ENCODE results near the gene SUSD4.

DNA sequence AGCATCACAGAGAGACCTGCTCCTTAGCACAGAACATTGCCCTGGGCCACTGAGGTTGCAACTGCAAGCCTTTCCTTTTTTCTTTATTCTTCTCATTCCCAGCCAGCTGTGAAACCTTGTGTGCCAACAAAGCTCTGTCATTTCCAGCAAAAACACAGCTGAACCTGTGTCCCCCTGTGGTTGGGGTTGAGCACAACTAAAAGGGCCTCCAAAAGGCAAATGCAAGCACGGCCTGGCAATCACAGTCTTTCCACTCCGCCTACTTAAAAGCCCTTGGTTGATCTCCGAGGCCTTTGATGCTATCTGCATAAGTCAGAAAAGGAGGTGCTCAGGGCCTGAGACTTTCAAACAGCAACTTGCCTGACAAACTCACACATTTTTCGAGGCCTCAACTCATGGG lies 32.7 kb downstream of the SUSD4 start:
- TF ChIP-seq, protein P1, sequence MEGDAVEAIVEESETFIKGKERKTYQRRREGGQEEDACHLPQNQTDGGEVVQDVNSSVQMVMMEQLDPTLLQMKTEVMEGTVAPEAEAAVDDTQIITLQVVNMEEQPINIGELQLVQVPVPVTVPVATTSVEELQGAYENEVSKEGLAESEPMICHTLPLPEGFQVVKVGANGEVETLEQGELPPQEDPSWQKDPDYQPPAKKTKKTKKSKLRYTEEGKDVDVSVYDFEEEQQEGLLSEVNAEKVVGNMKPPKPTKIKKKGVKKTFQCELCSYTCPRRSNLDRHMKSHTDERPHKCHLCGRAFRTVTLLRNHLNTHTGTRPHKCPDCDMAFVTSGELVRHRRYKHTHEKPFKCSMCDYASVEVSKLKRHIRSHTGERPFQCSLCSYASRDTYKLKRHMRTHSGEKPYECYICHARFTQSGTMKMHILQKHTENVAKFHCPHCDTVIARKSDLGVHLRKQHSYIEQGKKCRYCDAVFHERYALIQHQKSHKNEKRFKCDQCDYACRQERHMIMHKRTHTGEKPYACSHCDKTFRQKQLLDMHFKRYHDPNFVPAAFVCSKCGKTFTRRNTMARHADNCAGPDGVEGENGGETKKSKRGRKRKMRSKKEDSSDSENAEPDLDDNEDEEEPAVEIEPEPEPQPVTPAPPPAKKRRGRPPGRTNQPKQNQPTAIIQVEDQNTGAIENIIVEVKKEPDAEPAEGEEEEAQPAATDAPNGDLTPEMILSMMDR (IDR thresholded peaks at IDR 0.05): no peak
- TF ChIP-seq POLR2A (IDR thresholded peaks at IDR 0.05) (no peak), EP300 (IDR thresholded peaks at IDR 0.05) (no peak)
